GM21381 (cell line): ENCODE measurements around the gene SLC9A8.

Experiments used
- ATAC-seq: cut with Tn5 transposase; IDR thresholded peaks from one replicate; pipeline ENCODE4 v1.9.1; 2021; ENCODE audit warnings: mild to moderate bottlenecking, moderate library complexity; ENCODE audit not compliant: unreplicated experiment

Gene SLC9A8

GRCh38 chr20:49811825-49812506 lies 662 bp upstream of the SLC9A8 start:
- ATAC-seq, result peak; percentile 3

GRCh38 chr20:49813305-49813974 lies 812 bp downstream of the SLC9A8 start:
- no peak for ATAC-seq

GRCh38 chr20:49814057-49814694 lies 1.5 kb downstream of the SLC9A8 start:
- no peak for ATAC-seq

- no peak for ATAC-seq
Observed at GRCh38 chr20:49818816-49819215, 6.2 kb downstream of the SLC9A8 start.

GRCh38 chr20:49819702-49820101 lies 7.1 kb downstream of the SLC9A8 start:
- ATAC-seq, result no peak

GRCh38 chr20:49821381-49821780 lies 8.8 kb downstream of the SLC9A8 start:
- ATAC-seq, result no peak

- ATAC-seq, result no peak
Observed at GRCh38 chr20:49821870-49822331, 9.3 kb downstream of the SLC9A8 start.

- no peak for ATAC-seq
Observed at GRCh38 chr20:49823152-49823847, 10.7 kb downstream of the SLC9A8 start.

- ATAC-seq, result no peak
Observed at GRCh38 chr20:49824206-49824605, 11.6 kb downstream of the SLC9A8 start.

- ATAC-seq, result no peak
Observed at GRCh38 chr20:49825521-49826033, 12.9 kb downstream of the SLC9A8 start.

GRCh38 chr20:49831022-49831769 lies 18.6 kb downstream of the SLC9A8 start:
- ATAC-seq, result no peak

- ATAC-seq, result no peak
Observed at GRCh38 chr20:49831770-49832631, 19.4 kb downstream of the SLC9A8 start.

- no peak for ATAC-seq
Observed at GRCh38 chr20:49832632-49833327, 20.2 kb downstream of the SLC9A8 start.

GRCh38 chr20:49833483-49833882 lies 20.9 kb downstream of the SLC9A8 start:
- no peak for ATAC-seq

- no peak for ATAC-seq
Observed at GRCh38 chr20:49835031-49835430, 22.4 kb downstream of the SLC9A8 start.

- no peak for ATAC-seq
Observed at GRCh38 chr20:49838546-49838945, 25.9 kb downstream of the SLC9A8 start.

GRCh38 chr20:49843139-49843538 lies 30.5 kb downstream of the SLC9A8 start:
- no peak for ATAC-seq

GRCh38 chr20:49843770-49844380 lies 31.2 kb downstream of the SLC9A8 start:
- ATAC-seq, result no peak

- ATAC-seq, result no peak
Observed at GRCh38 chr20:49845060-49845459, 32.4 kb downstream of the SLC9A8 start.
